Cardiac fibroblast (primary cell): ENCODE data around the gene SCN5A.

Experiments
- DNase-seq, 2 donors: peaks; one replicate each; pipeline versions ENCODE4 v3.0.0 to v3.0.0-alpha.2; 2010; ENCODE audit warnings: low read depth in 2 of 2
- H3K4me3 ChIP-seq, 2 donors: replicated peaks in 1 of 2; 1 replicate in 1 of 2; 2 replicates in 1 of 2; pipeline ENCODE4 v1.5.1; 2011; ENCODE audit warnings: low read depth in 2 of 2, low read length in 2 of 2, mild to moderate bottlenecking in 2 of 2, moderate library complexity in 1 of 2
- CTCF ChIP-seq: IDR thresholded peaks from one replicate; pipeline ENCODE4 v1.5.1; 2011; ENCODE audit warnings: low read depth, mild to moderate bottlenecking, low read length, inconsistent platforms

Gene SCN5A

GRCh38 chr3:38606561-38606960, 42.9 kb downstream of the SCN5A start:
- DNase-seq: no peak
- TF ChIP-seq CTCF: no peak
- H3K4me3 ChIP-seq: no peak overlapping the region

- DNase-seq: no peak
- no peak for TF ChIP-seq CTCF
- no peak overlapping the region for H3K4me3 ChIP-seq
Observed at GRCh38 chr3:38605981-38606380, 43.5 kb downstream of the SCN5A start.

- H3K4me3 ChIP-seq: no peak overlapping the region
- TF ChIP-seq CTCF: no peak
- no peak for DNase-seq
Observed at GRCh38 chr3:38604246-38604645, 45.2 kb downstream of the SCN5A start.

GRCh38 chr3:38603731-38604131, 45.8 kb downstream of the SCN5A start:
- no peak overlapping the region for H3K4me3 ChIP-seq
- TF ChIP-seq CTCF: no peak
- DNase-seq: no peak

- no peak for DNase-seq
- H3K4me3 ChIP-seq: no peak overlapping the region
- no peak for TF ChIP-seq CTCF
Observed at GRCh38 chr3:38602576-38603250, 46.8 kb downstream of the SCN5A start.

- TF ChIP-seq CTCF: no peak
- no peak overlapping the region for H3K4me3 ChIP-seq
- no peak for DNase-seq
Observed at GRCh38 chr3:38601956-38602550, 47.4 kb downstream of the SCN5A start.
